Panc1 (cell line): ENCODE data around the gene GPRC5B. TPM values are rescaled to one million over a fixed set of nuclear protein-coding genes. Genes with fewer than 3 reads are reported as not detected.

Experiments used
- ATAC-seq: fragments of 200-7000 bp; cut with Tn5 transposase; 2 replicates; pipeline ENCODE4 v1.9.1; 2020; ENCODE audit warnings: mild to moderate bottlenecking, moderate library complexity
- BruUV-seq: library from RNA; stranded (reverse); fragments of 400-500 nt; replicated peaks from 2 replicates; lab custom pipeline; 2021; lab: Mats Ljungman, UMichigan
- CTCF ChIA-PET: fragments of 300-600 bp; sonication (Branson Sonifier 250); formaldehyde crosslinking; loops from one replicate; lab custom pipeline; 2022; ENCODE audit warnings: antibody characterized with exemption; lab: Charles Lee
- POLR2A ChIA-PET: fragments of 300-600 bp; sonication (Branson Sonifier 250); formaldehyde crosslinking; loops from one replicate; lab custom pipeline; 2022; ENCODE audit warnings: antibody characterized with exemption; lab: Charles Lee
- DNase-seq: peaks from one replicate; pipeline ENCODE4 v3.0.0-alpha.2; 2010; ENCODE audit warnings: low read depth, low spot score
- H3K27ac ChIP-seq: 2 replicates; pipeline ENCODE4 v1.5.1; 2011; ENCODE audit warnings: mild to moderate bottlenecking, low read length, inconsistent platforms
- H3K27me3 ChIP-seq: fragments of 200-500 bp; sonication (Bioruptor generic); 2 replicates; pipeline ENCODE4 v1.6.0; 2014; ENCODE audit warnings: low read length, inconsistent platforms; ENCODE audit not compliant: control insufficient read depth, insufficient read depth
- H3K36me3 ChIP-seq: fragments of 200-500 bp; sonication (Bioruptor generic); 2 replicates; pipeline ENCODE4 v1.5.1; 2014; ENCODE audit warnings: inconsistent platforms, mild to moderate bottlenecking, low read length, moderate library complexity; ENCODE audit not compliant: control insufficient read depth, insufficient read depth
- H3K4me1 ChIP-seq: 2 replicates; pipeline ENCODE4 v1.5.1; 2011; ENCODE audit warnings: inconsistent platforms, mild to moderate bottlenecking, low read length, moderate library complexity; ENCODE audit not compliant: control insufficient read depth, insufficient read depth
- H3K4me3 ChIP-seq, 2 experiments: 2 replicates each; pipeline ENCODE4 v1.5.1; 2011 to 2012; ENCODE audit warnings: low read depth in 2 of 2, low read length in 2 of 2, mild to moderate bottlenecking in 2 of 2, inconsistent platforms in 1 of 2, moderate library complexity in 1 of 2
- H3K9me3 ChIP-seq: fragments of 200-500 bp; sonication (Bioruptor generic); 2 replicates; pipeline ENCODE4 v1.5.1; 2014; ENCODE audit warnings: low read depth, mild to moderate bottlenecking, inconsistent platforms, low read length, moderate library complexity; ENCODE audit not compliant: control insufficient read depth, insufficient read depth
- POLR2AphosphoS5 ChIP-seq: IDR thresholded peaks from 2 replicates; pipeline ENCODE4 v1.6.1; 2012; ENCODE audit warnings: mild to moderate bottlenecking, low read depth, low read length, moderate library complexity
- SIN3A ChIP-seq: IDR thresholded peaks from 2 replicates; pipeline ENCODE4 v1.6.1; 2012; ENCODE audit warnings: low read depth, mild to moderate bottlenecking, low read length, moderate library complexity, borderline replicate concordance; ENCODE audit not compliant: insufficient read depth
- TCF7L2 ChIP-seq: IDR thresholded peaks from 2 replicates; pipeline ENCODE4 v1.6.1; 2011; ENCODE audit warnings: mild to moderate bottlenecking, low read depth, low read length, inconsistent platforms
- in situ Hi-C: cut with HindIII; loops from 2 replicates; pipeline ENCODE4 v1.10.0; 2016; ENCODE audit warnings: low sequenced_read_pairs, low pct_unique_long_range_greater_than_20kb
- intact Hi-C: fragments of 100-400 bp; cut with micrococcal nuclease; formaldehyde crosslinking; loops from one replicate; pipeline ENCODE4 v1.10.0; 2022; ENCODE audit not compliant: unreplicated experiment
- total RNA-seq: library from RNA; stranded (reverse); gene quantifications from one replicate; pipeline ENCODE4 v1.2.1, GENCODE V29; 2021; ENCODE audit not compliant: unreplicated experiment
- TF ChIP-seq, protein P1 (sequence below), 2 experiments: IDR thresholded peaks; 2 replicates each; pipeline ENCODE4 v1.6.1; 2011 to 2012; ENCODE audit warnings: low read depth in 2 of 2, control low read depth in 1 of 2, low read length in 1 of 2, mild to moderate bottlenecking in 1 of 2, moderate library complexity in 1 of 2; ENCODE audit not compliant: insufficient read depth in 1 of 2
- TF ChIP-seq, protein P2 (sequence below): fragments of 450-650 bp; IDR thresholded peaks from 2 replicates; pipeline ENCODE4 v1.5.1; 2017; ENCODE audit warnings: mild to moderate bottlenecking

The GPRC5B gene
- total RNA-seq, 1 experiment from 2014 or later: 10.4 TPM

- in situ Hi-C loops (no loop called here), intact Hi-C loops (no loop called here)
- DNase-seq (no peak), ATAC-seq (peak; percentile 76)
- H3K36me3 ChIP-seq: no peaks in the 10 kb centered on the region
- H3K4me3 ChIP-seq: no peak overlapping the region
- H3K4me1 ChIP-seq: peaks cover 11% of the 10 kb centered on the region
- CTCF ChIA-PET: no interaction called here
- peak overlapping the region; percentile 7; the same call in 1 of the 2 replicates for H3K27ac ChIP-seq
- BruUV-seq: no TSS peak
- POLR2A ChIA-PET: interaction anchor here (0.7 kb wide), 1 partner anchor 216 kb away, joined by 5 read pairs; no protein-coding TSS in a partner anchor
- TF ChIP-seq TCF7L2 (no peak), POLR2AphosphoS5 (no peak), SIN3A (no peak)
- TF ChIP-seq, protein P1, sequence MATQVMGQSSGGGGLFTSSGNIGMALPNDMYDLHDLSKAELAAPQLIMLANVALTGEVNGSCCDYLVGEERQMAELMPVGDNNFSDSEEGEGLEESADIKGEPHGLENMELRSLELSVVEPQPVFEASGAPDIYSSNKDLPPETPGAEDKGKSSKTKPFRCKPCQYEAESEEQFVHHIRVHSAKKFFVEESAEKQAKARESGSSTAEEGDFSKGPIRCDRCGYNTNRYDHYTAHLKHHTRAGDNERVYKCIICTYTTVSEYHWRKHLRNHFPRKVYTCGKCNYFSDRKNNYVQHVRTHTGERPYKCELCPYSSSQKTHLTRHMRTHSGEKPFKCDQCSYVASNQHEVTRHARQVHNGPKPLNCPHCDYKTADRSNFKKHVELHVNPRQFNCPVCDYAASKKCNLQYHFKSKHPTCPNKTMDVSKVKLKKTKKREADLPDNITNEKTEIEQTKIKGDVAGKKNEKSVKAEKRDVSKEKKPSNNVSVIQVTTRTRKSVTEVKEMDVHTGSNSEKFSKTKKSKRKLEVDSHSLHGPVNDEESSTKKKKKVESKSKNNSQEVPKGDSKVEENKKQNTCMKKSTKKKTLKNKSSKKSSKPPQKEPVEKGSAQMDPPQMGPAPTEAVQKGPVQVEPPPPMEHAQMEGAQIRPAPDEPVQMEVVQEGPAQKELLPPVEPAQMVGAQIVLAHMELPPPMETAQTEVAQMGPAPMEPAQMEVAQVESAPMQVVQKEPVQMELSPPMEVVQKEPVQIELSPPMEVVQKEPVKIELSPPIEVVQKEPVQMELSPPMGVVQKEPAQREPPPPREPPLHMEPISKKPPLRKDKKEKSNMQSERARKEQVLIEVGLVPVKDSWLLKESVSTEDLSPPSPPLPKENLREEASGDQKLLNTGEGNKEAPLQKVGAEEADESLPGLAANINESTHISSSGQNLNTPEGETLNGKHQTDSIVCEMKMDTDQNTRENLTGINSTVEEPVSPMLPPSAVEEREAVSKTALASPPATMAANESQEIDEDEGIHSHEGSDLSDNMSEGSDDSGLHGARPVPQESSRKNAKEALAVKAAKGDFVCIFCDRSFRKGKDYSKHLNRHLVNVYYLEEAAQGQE (IDR thresholded peaks at IDR 0.05; ENCODE audit: insufficient read depth in 1 of 2, low read depth in 2 of 2, low read length in 1 of 2): no peak
- TF ChIP-seq, protein P2, sequence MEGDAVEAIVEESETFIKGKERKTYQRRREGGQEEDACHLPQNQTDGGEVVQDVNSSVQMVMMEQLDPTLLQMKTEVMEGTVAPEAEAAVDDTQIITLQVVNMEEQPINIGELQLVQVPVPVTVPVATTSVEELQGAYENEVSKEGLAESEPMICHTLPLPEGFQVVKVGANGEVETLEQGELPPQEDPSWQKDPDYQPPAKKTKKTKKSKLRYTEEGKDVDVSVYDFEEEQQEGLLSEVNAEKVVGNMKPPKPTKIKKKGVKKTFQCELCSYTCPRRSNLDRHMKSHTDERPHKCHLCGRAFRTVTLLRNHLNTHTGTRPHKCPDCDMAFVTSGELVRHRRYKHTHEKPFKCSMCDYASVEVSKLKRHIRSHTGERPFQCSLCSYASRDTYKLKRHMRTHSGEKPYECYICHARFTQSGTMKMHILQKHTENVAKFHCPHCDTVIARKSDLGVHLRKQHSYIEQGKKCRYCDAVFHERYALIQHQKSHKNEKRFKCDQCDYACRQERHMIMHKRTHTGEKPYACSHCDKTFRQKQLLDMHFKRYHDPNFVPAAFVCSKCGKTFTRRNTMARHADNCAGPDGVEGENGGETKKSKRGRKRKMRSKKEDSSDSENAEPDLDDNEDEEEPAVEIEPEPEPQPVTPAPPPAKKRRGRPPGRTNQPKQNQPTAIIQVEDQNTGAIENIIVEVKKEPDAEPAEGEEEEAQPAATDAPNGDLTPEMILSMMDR: no peak
- H3K27me3 ChIP-seq: no peaks in the 10 kb centered on the region
- H3K9me3 ChIP-seq: no peaks in the 10 kb centered on the region
Measured at GRCh38 chr16:19810817-19811731, 73.6 kb downstream of the GPRC5B start.

- ChIA-PET CTCF (interaction anchor here (0.7 kb wide), 1 partner anchor 66 kb away, joined by 5 read pairs; no protein-coding TSS in a partner anchor), POLR2A (interaction anchor here (0.6 kb wide), 1 partner anchor 9 kb away, joined by 3 read pairs; no protein-coding TSS in a partner anchor)
- H3K27ac ChIP-seq: peak overlapping the region; percentile 5; the same call in 1 of the 2 replicates
- ATAC-seq (no peak), DNase-seq (no peak)
- intact Hi-C loops (no loop called here), in situ Hi-C loops (no loop called here)
- BruUV-seq: no TSS peak
- H3K9me3 ChIP-seq: no peaks in the 10 kb centered on the region
- H3K27me3 ChIP-seq: no peaks in the 10 kb centered on the region
- H3K4me3 ChIP-seq: no peak overlapping the region
- H3K36me3 ChIP-seq: no peaks in the 10 kb centered on the region
- H3K4me1 ChIP-seq: peaks cover 14% of the 10 kb centered on the region
- TF ChIP-seq SIN3A (no peak), TCF7L2 (no peak), POLR2AphosphoS5 (no peak)
- TF ChIP-seq, protein P1 (IDR thresholded peaks at IDR 0.05; ENCODE audit: insufficient read depth in 1 of 2, low read depth in 2 of 2, low read length in 1 of 2): no peak
- TF ChIP-seq, protein P2: no peak
Measured at GRCh38 chr16:19809693-19810092, 75.0 kb downstream of the GPRC5B start.
